Daoy (cell line): ENCODE data around the gene MSS51. TPM values are rescaled to one million over a fixed set of nuclear protein-coding genes. Genes with fewer than 3 reads are reported as not detected.

Experiments used
- DNase-seq: peaks from one replicate; pipeline ENCODE4 v3.0.0-alpha.2; 2015; ENCODE audit warnings: low read depth
- total RNA-seq: library from RNA; depleted of rRNA; stranded (reverse); fragments of >200 nt; shearing (Covaris generic); gene quantifications from 2 replicates; pipeline ENCODE4 v1.2.3, GENCODE V29; 2014; rRNA removed

Gene MSS51
- total RNA-seq: 0.15 and 0.57 TPM in 2 replicates

- DNase-seq: no peak
Measured at GRCh38 chr10:73433538-73433867, at the start of gene MSS51. TSS of gene MSS51 (minus strand) at chr10:73433561. CDS start at chr10:73428284, 5,277 bp downstream.

- peak; percentile 53 for DNase-seq
Measured at GRCh38 chr10:73480158-73480557, 46.8 kb upstream of the MSS51 start.

DNA sequence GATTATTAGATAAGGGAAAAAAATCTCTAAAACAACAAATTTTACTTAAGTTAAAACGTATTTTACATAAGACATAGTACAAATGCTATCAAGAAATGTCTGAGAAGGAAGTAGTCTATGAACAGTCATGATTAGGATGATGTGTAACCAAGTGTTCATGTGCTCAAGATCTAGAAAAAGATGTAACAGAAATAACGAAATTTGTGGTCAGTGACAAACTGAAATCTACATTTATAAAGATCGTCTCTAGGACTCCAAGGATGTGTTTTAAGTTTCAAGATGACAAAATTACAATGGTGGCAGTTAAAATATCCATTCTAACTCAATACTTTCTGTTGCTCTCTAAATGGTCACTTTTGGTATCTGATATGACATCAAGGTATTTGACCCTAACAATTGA lies 45.3 kb upstream of the MSS51 start:
- DNase-seq: no peak

GRCh38 chr10:73471226-73471625 lies 37.9 kb upstream of the MSS51 start:
- DNase-seq: no peak

GRCh38 chr10:73469579-73469978 lies 36.2 kb upstream of the MSS51 start:
- no peak for DNase-seq

GRCh38 chr10:73467206-73467605 lies 33.8 kb upstream of the MSS51 start:
- DNase-seq: no peak

DNA sequence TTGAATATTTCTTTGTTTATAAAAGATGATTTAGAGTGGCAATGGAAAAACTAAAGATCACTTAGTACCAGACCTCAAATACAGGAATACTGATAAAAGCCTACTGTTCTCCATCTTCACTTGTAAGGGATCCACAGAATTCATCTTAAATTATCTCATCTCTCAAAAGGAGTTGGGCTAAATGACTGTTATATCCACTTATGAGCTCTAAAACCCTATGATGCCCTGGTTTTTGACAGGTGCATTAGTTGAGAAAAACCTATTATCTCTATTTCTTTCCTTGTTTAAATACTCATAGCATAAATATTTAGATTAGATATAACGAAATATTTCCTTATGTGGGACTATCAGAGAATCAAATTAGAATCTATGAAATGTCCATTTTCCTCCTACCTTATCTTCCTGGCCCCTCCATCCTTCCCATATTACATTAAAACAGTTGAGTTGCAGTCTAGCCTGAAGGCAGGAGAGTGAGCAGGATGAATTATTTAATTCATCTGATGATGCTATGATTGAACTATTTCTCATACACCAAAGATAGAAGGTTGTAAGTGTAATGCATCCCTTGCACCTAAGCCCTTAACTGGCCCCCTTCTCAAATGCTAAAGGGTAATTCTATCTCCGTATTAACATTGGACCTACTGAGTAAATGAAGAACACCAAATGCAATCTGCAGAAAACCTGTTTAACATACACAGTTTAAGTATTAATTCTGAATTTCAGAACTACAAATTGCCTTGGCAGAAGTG lies 32.8 kb upstream of the MSS51 start:
- no peak for DNase-seq

GRCh38 chr10:73460897-73461296 lies 27.5 kb upstream of the MSS51 start:
- DNase-seq: no peak

- no peak for DNase-seq
Measured at GRCh38 chr10:73459683-73460314, 26.4 kb upstream of the MSS51 start.

GRCh38 chr10:73456187-73456890 lies 23.0 kb upstream of the MSS51 start:
- DNase-seq: no peak

GRCh38 chr10:73449113-73449512 lies 15.8 kb upstream of the MSS51 start:
- no peak for DNase-seq

DNA sequence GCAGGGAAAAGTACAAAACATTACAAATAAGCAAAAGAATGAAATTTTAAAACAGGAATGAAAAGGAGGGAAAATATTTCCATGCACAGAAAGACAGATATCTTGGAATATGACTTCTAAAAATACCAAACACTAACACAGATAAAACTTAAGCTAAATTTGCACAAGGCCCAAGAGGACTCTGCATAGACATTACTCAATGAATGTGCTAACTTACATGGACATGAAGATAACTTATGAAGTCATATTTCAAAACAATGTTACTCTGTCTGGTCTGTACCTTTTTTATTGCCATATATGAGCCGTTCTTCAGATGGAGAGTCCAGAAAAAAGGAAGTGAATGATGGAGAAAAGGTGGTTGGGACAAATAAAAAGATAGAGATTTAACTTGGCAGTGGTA lies 15.0 kb upstream of the MSS51 start:
- no peak for DNase-seq

- DNase-seq: no peak
Measured at GRCh38 chr10:73446926-73447325, 13.6 kb upstream of the MSS51 start.

DNA sequence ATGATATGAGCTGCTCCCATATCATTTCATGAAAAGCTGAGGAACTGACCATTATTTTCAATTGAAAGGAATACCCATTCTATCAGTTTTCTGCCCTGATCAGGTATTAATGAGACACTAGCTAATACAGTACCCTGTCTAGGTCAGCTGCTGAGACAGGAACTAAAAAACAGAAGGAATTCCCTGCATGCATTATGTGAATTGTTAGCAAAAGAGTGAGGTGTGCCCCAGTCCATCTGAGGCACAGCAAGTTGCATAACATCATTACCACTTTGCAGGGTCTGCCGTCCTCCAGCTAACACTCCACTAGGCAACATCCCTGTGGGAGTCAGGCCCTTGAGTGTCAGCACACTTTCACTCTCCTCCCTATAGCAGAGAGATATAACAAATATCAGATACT lies 11.1 kb upstream of the MSS51 start:
- DNase-seq: no peak

DNA sequence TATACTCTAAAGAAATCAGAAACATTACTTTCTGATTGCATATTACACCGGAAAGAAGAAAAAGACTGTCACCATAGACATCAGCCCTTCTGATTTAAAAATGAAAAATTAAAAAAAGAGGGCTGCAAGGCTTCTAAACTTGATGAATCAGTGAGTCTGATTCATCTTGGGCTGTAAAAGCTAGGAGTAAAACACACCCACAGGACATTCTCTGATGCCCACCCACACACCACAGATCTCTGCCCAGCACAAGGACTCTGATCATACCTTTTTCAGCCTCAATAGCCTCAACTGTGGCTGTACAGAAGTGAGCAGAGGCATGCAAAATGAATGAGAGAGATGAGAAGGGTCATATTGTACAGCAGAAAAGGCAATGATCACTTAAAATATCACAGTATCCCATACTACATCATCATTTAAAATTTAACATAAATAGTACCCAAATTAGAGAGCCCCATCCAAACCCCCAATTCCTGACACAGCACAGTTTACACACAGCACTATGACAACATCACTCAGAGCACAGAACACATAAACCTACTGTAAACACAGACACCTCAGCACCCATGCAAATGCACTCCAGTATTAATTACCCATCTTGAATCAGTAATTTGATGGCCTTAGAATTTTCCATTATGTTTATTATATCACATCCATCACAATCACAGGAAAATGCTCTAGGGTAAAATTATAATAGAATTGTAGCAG lies 6.4 kb upstream of the MSS51 start:
- peak; percentile 48 for DNase-seq

GRCh38 chr10:73439055-73439454 lies 5.7 kb upstream of the MSS51 start:
- DNase-seq: no peak

DNA sequence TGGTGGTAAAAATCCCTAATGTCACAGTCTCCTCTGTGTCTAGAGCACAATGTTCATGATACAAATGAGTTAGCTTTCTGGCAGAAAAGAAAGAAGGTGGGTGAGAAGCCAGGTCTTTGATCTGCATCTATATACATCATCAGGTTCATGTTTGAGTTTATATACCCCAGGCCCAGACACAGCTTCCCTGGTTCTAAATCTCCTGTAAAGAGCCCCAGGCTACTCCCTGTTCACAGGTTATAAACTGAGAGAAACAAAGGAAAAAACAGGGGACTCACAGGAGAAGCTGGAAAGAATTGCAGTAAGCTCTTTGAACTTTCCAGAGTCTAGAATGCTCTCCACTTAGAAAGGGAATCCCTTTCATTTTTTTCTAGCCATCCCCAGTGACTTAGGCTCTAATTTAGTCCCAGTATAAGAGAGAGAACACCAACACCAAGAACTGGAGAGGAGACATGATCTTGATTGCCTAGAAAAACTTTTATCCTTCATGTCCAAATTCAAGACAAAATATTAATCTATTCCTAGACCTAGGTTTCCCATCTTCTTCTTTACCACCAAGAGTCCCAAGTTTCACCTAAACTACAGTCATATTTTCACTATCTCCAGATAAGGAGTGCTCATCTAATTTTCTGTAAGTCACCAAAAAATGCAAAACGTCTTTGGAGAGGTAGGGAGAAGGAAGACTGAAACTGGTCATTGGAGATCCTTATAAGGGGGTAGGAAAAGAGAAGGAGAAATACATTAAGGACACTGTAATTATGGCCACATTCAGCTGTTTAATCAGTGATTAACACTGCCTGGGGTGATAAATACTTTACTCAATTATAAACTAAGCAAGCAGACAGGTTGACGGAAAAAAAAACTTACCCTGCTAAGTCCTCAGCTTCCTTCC lies 469 bp downstream of the MSS51 start:
- no peak for DNase-seq

- DNase-seq: no peak
Measured at GRCh38 chr10:73426318-73426717, 7.0 kb downstream of the MSS51 start.

DNA sequence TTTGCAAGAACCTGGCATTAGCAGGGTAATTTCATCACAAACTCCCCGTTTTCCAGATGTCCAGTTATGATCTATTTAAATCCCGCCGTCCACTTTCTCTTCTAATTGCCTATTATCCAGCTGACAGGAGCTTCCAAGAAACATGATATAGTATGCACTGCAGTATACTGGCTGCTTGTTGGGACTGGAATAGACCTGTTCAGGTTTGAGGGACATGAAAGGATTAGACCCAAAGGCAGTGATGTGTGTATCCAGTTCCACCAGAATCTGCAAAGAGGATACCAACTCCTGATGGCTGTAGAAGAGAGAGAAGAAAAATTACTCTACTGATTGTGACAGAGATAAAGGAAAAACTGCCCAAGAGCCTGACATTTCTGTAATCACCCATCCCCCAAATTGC lies 8.9 kb downstream of the MSS51 start:
- DNase-seq: no peak

- DNase-seq: no peak
Measured at GRCh38 chr10:73423309-73423708, 10.1 kb downstream of the MSS51 start.

DNA sequence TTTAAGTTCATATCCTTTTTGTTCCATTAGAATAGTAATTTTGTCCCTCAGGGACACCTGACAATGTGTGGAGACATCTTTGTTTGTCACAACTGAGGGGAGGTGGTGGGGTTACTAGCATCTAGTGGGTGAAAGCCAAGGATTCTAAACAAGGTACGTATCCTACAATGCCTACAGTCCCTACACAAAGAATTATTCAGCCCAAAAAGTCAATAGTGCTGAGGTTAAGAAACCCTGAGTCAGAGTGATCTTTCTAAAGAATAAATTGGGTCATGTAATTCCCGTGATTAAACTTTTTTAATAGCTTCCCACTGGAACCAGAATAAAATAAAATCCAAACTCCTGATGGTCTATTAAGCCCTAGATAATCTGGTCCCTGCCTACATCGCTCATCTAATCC lies 16.8 kb downstream of the MSS51 start:
- DNase-seq: no peak
